Stomach (tissue), 9 donors: Measurements from ENCODE around the gene CRYBG1. TPM values are rescaled to one million over a fixed set of nuclear protein-coding genes. Genes with fewer than 3 reads are reported as not detected.

Experiments
- DNase-seq, 2 donors: peaks; one replicate each; pipeline versions ENCODE4 v3.0.0 to v3.0.0-alpha.2; 2013 to 2019
- H3K27ac ChIP-seq, 5 donors: fragments of 200-600 bp in 4 of 5; sonication (generic) in 4 of 5; one replicate each; pipeline ENCODE4 v1.5.1; 2013 to 2019; ENCODE audit warnings: mild to moderate bottlenecking in 1 of 5, moderate library complexity in 1 of 5
- H3K27me3 ChIP-seq, 3 donors: fragments of 200-600 bp; sonication (generic); one replicate each; pipeline ENCODE4 v1.5.1; 2017 to 2019; ENCODE audit warnings: mixed run types in 1 of 3
- H3K36me3 ChIP-seq, 4 donors: fragments of 200-600 bp; sonication (generic); 1 replicate in 3 of 4; 2 replicates in 1 of 4; pipeline ENCODE4 v1.5.1; 2016 to 2019
- H3K4me1 ChIP-seq, 4 donors: fragments of 200-600 bp; sonication (generic); one replicate each; pipeline ENCODE4 v1.5.1; 2016 to 2019
- H3K4me3 ChIP-seq, 4 donors: fragments of 200-600 bp; sonication (generic) in 3 of 4; one replicate each; pipeline ENCODE4 v1.5.1; 2016 to 2019; ENCODE audit warnings: mild to moderate bottlenecking in 1 of 4
- H3K9me3 ChIP-seq, 4 donors: fragments of 200-600 bp; sonication (generic); one replicate each; pipeline ENCODE4 v1.5.1; 2016 to 2019
- CTCF ChIP-seq, 7 experiments: fragments of 450-650 bp in 4 of 7; fragments of 200-600 bp in 3 of 7; sonication (generic) in 3 of 7; IDR thresholded peaks; one replicate each; pipeline ENCODE4 v1.5.1; 2016 to 2019; ENCODE audit warnings: antibody characterized with exemption in 7 of 7, control low read depth in 2 of 7, mild to moderate bottlenecking in 1 of 7
- EP300 ChIP-seq: sonication (generic); formaldehyde crosslinking; IDR thresholded peaks from one replicate; pipeline ENCODE4 v1.6.1; 2017; ENCODE audit warnings: antibody characterized with exemption
- POLR2A ChIP-seq, 4 donors: fragments of 450-650 bp; IDR thresholded peaks; one replicate each; pipeline ENCODE4 v1.6.1; 2016; ENCODE audit warnings: antibody characterized with exemption in 4 of 4, control low read depth in 2 of 4, mild to moderate bottlenecking in 1 of 4, moderate library complexity in 1 of 4
- POLR2AphosphoS5 ChIP-seq, 3 donors: sonication (generic); formaldehyde crosslinking; IDR thresholded peaks; one replicate each; pipeline ENCODE4 v1.6.1; 2016; ENCODE audit warnings: antibody characterized with exemption in 3 of 3
- WGBS, 5 donors: extraction: QIAGEN DNeasy Blood & Tissue Kit in 3 of 5; methylation state at CpG; one replicate each; pipeline versions ENCODE4 v1.1.5 to v1.1.7; 2013 to 2018; 5-methylcytosine and 5-hydroxymethylcytosine counted together
- intact Hi-C: fragments of 100-400 bp; cut with DNase I; formaldehyde crosslinking; loops from one replicate; pipeline ENCODE4 v1.15.1; 2023; ENCODE audit warnings: low total_unique reads
- polyA plus RNA-seq, 3 donors: library from polyadenylated mRNA; stranded (reverse); fragments of 200-250 nt; gene quantifications; one replicate each; pipeline ENCODE4 v1.2.3, GENCODE V29; 2013
- total RNA-seq, 5 donors: library from RNA; depleted of rRNA; stranded (reverse); fragments of >200 nt; gene quantifications; one replicate each; pipeline versions ENCODE4 v1.1.0 to v1.2.3, GENCODE V29; 2014 to 2016
- donor health status: healthy with polysubstance abuse.
- donor health status: Bipolar disorder and iron deficiency.
- donor health status: healthy.

CRYBG1 gene
- total and polyA plus RNA-seq, 8 donors: 0.45 to 47.2 (median 9.9) TPM

- 70 to 92% (median 79%) methylated on average over 1 of the region's 1 CpG for WGBS, 5 donors
- intact Hi-C loops: no loop called here
- no peaks in the 10 kb centered on the region for H3K36me3 ChIP-seq
Observed at GRCh38 chr6:106490030-106490429, 129.5 kb downstream of the CRYBG1 start.

GRCh38 chr6:106490436-106490835, 129.9 kb downstream of the CRYBG1 start:
- H3K27me3 ChIP-seq: peaks cover 0 to 16% (median 0%) of the 10 kb centered on the region in 3 donors
- no peaks in the 10 kb centered on the region for H3K36me3 ChIP-seq
- H3K9me3 ChIP-seq: no peaks in the 10 kb centered on the region
- no peak for TF ChIP-seq POLR2A (IDR thresholded peaks at IDR 0.05)
- no peak for TF ChIP-seq POLR2AphosphoS5 (IDR thresholded peaks at IDR 0.05)
- TF ChIP-seq EP300: no peak
- TF ChIP-seq CTCF (IDR thresholded peaks at IDR 0.05): no peak
- H3K27ac ChIP-seq: no peak overlapping the region
- DNase-seq: no peak
- WGBS, 5 donors: 42 to 59% (median 50%) methylated on average over 1 of the region's 1 CpG
- no peak overlapping the region for H3K4me3 ChIP-seq
- intact Hi-C loops: no loop called here
- H3K4me1 ChIP-seq: no peaks in the 10 kb centered on the region

More at GRCh38 chr6:106490030-106490429, 129.5 kb downstream of the CRYBG1 start:
- H3K27ac ChIP-seq: no peak overlapping the region
- peaks cover 0 to 16% (median 0%) of the 10 kb centered on the region in 3 donors for H3K27me3 ChIP-seq
- TF ChIP-seq CTCF (IDR thresholded peaks at IDR 0.05) (no peak), POLR2AphosphoS5 (IDR thresholded peaks at IDR 0.05) (no peak), POLR2A (IDR thresholded peaks at IDR 0.05) (no peak), EP300 (no peak)
- DNase-seq: no peak
- H3K4me3 ChIP-seq: no peak overlapping the region
- no peaks in the 10 kb centered on the region for H3K4me1 ChIP-seq
- H3K9me3 ChIP-seq: no peaks in the 10 kb centered on the region

- Histone ChIP-seq H3K27ac (no peak overlapping the region), H3K4me3 (no peak overlapping the region), H3K27me3 (peaks cover 0 to 16% (median 0%) of the 10 kb centered on the region in 3 donors), H3K36me3 (no peaks in the 10 kb centered on the region), H3K9me3 (no peaks in the 10 kb centered on the region), H3K4me1 (no peaks in the 10 kb centered on the region)
- intact Hi-C loops: no loop called here
- no peak for DNase-seq
- TF ChIP-seq EP300 (no peak), POLR2A (IDR thresholded peaks at IDR 0.05) (no peak), CTCF (IDR thresholded peaks at IDR 0.05) (no peak), POLR2AphosphoS5 (IDR thresholded peaks at IDR 0.05) (no peak)
- WGBS, 5 donors: 63 to 76% (median 70%) methylated on average over 3 of the region's 3 CpGs
Observed at GRCh38 chr6:106490974-106491373, 130.5 kb downstream of the CRYBG1 start.

- H3K9me3 ChIP-seq: no peaks in the 10 kb centered on the region
- TF ChIP-seq POLR2A (IDR thresholded peaks at IDR 0.05) (no peak), POLR2AphosphoS5 (IDR thresholded peaks at IDR 0.05) (no peak), EP300 (no peak), CTCF (IDR thresholded peaks at IDR 0.05) (no peak)
- 22 to 34% (median 27%) methylated on average over 3 of the region's 3 CpGs for WGBS, 5 donors
- no peaks in the 10 kb centered on the region for H3K4me1 ChIP-seq
- no peak overlapping the region for H3K27ac ChIP-seq
- no peak overlapping the region for H3K4me3 ChIP-seq
- no peaks in the 10 kb centered on the region for H3K36me3 ChIP-seq
- peaks cover 0 to 14% (median 0%) of the 10 kb centered on the region in 3 donors for H3K27me3 ChIP-seq
- no peak for DNase-seq
- intact Hi-C loops: no loop called here
Observed at GRCh38 chr6:106495014-106495413, 134.5 kb downstream of the CRYBG1 start.
